SK-N-SH (cell line): Measurements from ENCODE around the gene IGF2R. TPM values are rescaled to one million over a fixed set of nuclear protein-coding genes. Genes with fewer than 3 reads are reported as not detected.

Experiments used
- CTCF ChIA-PET: fragments of 300-600, 350-600 bp; formaldehyde crosslinking; extraction: SDS; loops from one replicate; lab custom pipeline; 2021; lab: Yijun Ruan, JAX
- POLR2A ChIA-PET: fragments of 350-600 bp; sonication (Branson Sonifier 250); formaldehyde crosslinking; extraction: SDS; loops from one replicate; lab custom pipeline; 2020; ENCODE audit warnings: antibody characterized with exemption, inconsistent platforms; lab: Yijun Ruan, JAX
- DNase-seq: peaks from one replicate; pipeline ENCODE4 v3.0.0; 2012
- H2AFZ ChIP-seq: fragments of 200-600 bp; sonication (generic); 2 replicates; pipeline ENCODE4 v1.8.1; 2016; ENCODE audit warnings: antibody characterized with exemption, mild to moderate bottlenecking, low read depth
- H3F3A ChIP-seq: fragments of 200-600 bp; sonication (generic); replicated peaks from 2 replicates; pipeline ENCODE3; 2016; ENCODE audit warnings: antibody characterized with exemption, mild to moderate bottlenecking; ENCODE audit not compliant: insufficient read depth
- H3K27ac ChIP-seq, 2 experiments: fragments of 200-500 bp in 1 of 2; fragments of 200-600 bp in 1 of 2; sonication (Bioruptor generic) in 1 of 2; sonication (generic), shearing (Covaris generic) in 1 of 2; 2 replicates each; pipeline versions ENCODE4 v1.5.1 to v1.6.1; 2014 to 2016; ENCODE audit warnings: low read depth in 2 of 2, inconsistent platforms in 1 of 2, low read length in 1 of 2, mild to moderate bottlenecking in 1 of 2, mixed read lengths in 1 of 2
- H3K27me3 ChIP-seq: fragments of 200-600 bp; sonication (generic), shearing (Covaris generic); 2 replicates; pipeline ENCODE4 v1.6.1; 2016; ENCODE audit warnings: mixed run types; ENCODE audit not compliant: insufficient read depth
- H3K36me3 ChIP-seq, 2 experiments: fragments of 200-500 bp in 1 of 2; fragments of 200-600 bp in 1 of 2; sonication (Bioruptor generic) in 1 of 2; sonication (generic) in 1 of 2; replicated peaks in 1 of 2; 2 replicates each; pipeline versions ENCODE3 to v1.5.1; 2014 to 2016; ENCODE audit warnings: low read length in 1 of 2, mild to moderate bottlenecking in 1 of 2; ENCODE audit not compliant: insufficient read depth in 2 of 2, control insufficient read depth in 1 of 2
- H3K4me1 ChIP-seq, 2 experiments: fragments of 200-500 bp in 1 of 2; fragments of 200-600 bp in 1 of 2; sonication (Bioruptor generic) in 1 of 2; sonication (generic), shearing (Covaris generic) in 1 of 2; 2 replicates each; pipeline versions ENCODE4 v1.5.1 to v1.6.1; 2014 to 2016; ENCODE audit warnings: low read depth in 1 of 2, low read length in 1 of 2, mixed run types in 1 of 2; ENCODE audit not compliant: insufficient read depth in 2 of 2, control insufficient read depth in 1 of 2
- H3K4me2 ChIP-seq: fragments of 200-600 bp; sonication (generic), shearing (Covaris generic); 2 replicates; pipeline ENCODE4 v1.6.1; 2017; ENCODE audit warnings: mixed run types
- H3K4me3 ChIP-seq, 2 experiments: fragments of 200-500 bp in 1 of 2; fragments of 200-600 bp in 1 of 2; sonication (Bioruptor generic) in 1 of 2; sonication (generic), shearing (Covaris generic) in 1 of 2; 2 replicates each; pipeline versions ENCODE4 v1.5.1 to v1.8.1; 2014 to 2016; ENCODE audit warnings: low read depth in 2 of 2, inconsistent platforms in 1 of 2, low read length in 1 of 2, mild to moderate bottlenecking in 1 of 2, mixed read lengths in 1 of 2, moderate library complexity in 1 of 2
- H3K79me2 ChIP-seq: fragments of 200-600 bp; sonication (generic); 2 replicates; pipeline ENCODE4 v1.8.1; 2017; ENCODE audit warnings: mild to moderate bottlenecking; ENCODE audit not compliant: insufficient read depth
- H3K9ac ChIP-seq: fragments of 200-600 bp; sonication (generic); 2 replicates; pipeline ENCODE4 v1.6.1; 2017; ENCODE audit warnings: mixed run types
- H3K9me2 ChIP-seq: fragments of 200-600 bp; sonication (generic); 2 replicates; pipeline ENCODE4 v1.6.1; 2017; ENCODE audit warnings: mixed run types
- H3K9me3 ChIP-seq: fragments of 200-600 bp; sonication (generic); 2 replicates; pipeline ENCODE4 v1.6.1; 2017; ENCODE audit warnings: mixed run types, mild to moderate bottlenecking, moderate library complexity
- H4K20me1 ChIP-seq: fragments of 200-600 bp; sonication (generic); 2 replicates; pipeline ENCODE4 v1.6.1; 2017; ENCODE audit warnings: mild to moderate bottlenecking, mixed run types; ENCODE audit not compliant: insufficient read depth
- EZH2phosphoT487 ChIP-seq: fragments of 200-600 bp; sonication (generic); IDR thresholded peaks from 2 replicates; pipeline ENCODE4 v1.6.1; 2017; ENCODE audit warnings: low read depth, mixed run types, mild to moderate bottlenecking, antibody characterized with exemption, moderate library complexity, borderline replicate concordance
- JUND ChIP-seq: IDR thresholded peaks from 2 replicates; pipeline ENCODE4 v1.4.0; 2012
- RAD21 ChIP-seq: IDR thresholded peaks from 2 replicates; pipeline ENCODE4 v1.6.1; 2012; ENCODE audit warnings: mild to moderate bottlenecking, low read length
- SIN3A ChIP-seq: IDR thresholded peaks from 2 replicates; pipeline ENCODE4 v1.6.1; 2012; ENCODE audit warnings: low read depth, mild to moderate bottlenecking, low read length, moderate library complexity, borderline replicate concordance
- TCF12 ChIP-seq: IDR thresholded peaks from 2 replicates; pipeline ENCODE4 v1.4.0; 2012
- WGBS: methylation state at CpG from one replicate; pipeline ENCODE4 v1.1.6; 2017; ENCODE audit warnings: low lambda C conversion rate; 5-methylcytosine and 5-hydroxymethylcytosine counted together
- polyA plus RNA-seq, 3 experiments: library from polyadenylated mRNA; depleted of rRNA; stranded (reverse); fragments of >200 nt; gene quantifications; 2 replicates each; pipeline ENCODE4 v1.2.3, GENCODE V29; 2012
- TF ChIP-seq, protein P1 (sequence below): fragments of 200-600 bp; sonication (generic); IDR thresholded peaks from 2 replicates; pipeline ENCODE4 v1.6.1; 2017; ENCODE audit warnings: antibody characterized with exemption, mild to moderate bottlenecking, moderate library complexity
- TF ChIP-seq, protein P2 (sequence below): fragments of 150-350 bp; IDR thresholded peaks from 2 replicates; pipeline ENCODE4 v1.6.1; 2017; ENCODE audit warnings: antibody characterized with exemption, low read length, low read depth, borderline replicate concordance
- TF ChIP-seq, protein P3 (sequence below): IDR thresholded peaks from 2 replicates; pipeline ENCODE4 v1.4.0; 2012; ENCODE audit warnings: low read depth, borderline replicate concordance

The IGF2R gene
- polyA plus RNA-seq, 1 of the 3 experiments (the other 2 are of a cell fraction): 45.0 TPM

DNA sequence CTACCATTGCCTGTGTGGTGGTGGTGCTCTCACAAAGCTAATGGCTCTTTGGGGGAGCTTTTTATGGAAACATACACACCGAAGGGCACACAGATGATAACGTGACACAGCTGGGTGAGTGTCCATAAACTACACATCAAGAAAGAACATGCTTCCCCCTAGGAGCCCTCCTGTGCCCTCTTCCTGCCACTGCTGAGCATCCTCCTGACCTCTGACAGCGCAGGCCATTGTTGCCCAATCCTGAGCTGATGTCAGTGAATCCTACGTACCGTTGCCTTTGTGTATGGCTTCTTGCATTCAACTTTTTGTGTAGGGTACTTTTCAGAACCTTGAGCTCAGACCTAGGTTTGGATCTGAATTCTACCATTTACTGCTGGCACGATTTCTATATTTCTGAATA is 86.9 kb downstream of the IGF2R start:
- WGBS: 81% methylated on average over 5 of the region's 6 CpGs
- TF ChIP-seq RAD21 (no peak), JUND (no peak), TCF12 (no peak), EZH2phosphoT487 (no peak)
- TF ChIP-seq, protein P1, sequence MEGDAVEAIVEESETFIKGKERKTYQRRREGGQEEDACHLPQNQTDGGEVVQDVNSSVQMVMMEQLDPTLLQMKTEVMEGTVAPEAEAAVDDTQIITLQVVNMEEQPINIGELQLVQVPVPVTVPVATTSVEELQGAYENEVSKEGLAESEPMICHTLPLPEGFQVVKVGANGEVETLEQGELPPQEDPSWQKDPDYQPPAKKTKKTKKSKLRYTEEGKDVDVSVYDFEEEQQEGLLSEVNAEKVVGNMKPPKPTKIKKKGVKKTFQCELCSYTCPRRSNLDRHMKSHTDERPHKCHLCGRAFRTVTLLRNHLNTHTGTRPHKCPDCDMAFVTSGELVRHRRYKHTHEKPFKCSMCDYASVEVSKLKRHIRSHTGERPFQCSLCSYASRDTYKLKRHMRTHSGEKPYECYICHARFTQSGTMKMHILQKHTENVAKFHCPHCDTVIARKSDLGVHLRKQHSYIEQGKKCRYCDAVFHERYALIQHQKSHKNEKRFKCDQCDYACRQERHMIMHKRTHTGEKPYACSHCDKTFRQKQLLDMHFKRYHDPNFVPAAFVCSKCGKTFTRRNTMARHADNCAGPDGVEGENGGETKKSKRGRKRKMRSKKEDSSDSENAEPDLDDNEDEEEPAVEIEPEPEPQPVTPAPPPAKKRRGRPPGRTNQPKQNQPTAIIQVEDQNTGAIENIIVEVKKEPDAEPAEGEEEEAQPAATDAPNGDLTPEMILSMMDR: no peak
- TF ChIP-seq, protein P2, sequence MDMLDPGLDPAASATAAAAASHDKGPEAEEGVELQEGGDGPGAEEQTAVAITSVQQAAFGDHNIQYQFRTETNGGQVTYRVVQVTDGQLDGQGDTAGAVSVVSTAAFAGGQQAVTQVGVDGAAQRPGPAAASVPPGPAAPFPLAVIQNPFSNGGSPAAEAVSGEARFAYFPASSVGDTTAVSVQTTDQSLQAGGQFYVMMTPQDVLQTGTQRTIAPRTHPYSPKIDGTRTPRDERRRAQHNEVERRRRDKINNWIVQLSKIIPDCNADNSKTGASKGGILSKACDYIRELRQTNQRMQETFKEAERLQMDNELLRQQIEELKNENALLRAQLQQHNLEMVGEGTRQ: no peak
- TF ChIP-seq, protein P3, sequence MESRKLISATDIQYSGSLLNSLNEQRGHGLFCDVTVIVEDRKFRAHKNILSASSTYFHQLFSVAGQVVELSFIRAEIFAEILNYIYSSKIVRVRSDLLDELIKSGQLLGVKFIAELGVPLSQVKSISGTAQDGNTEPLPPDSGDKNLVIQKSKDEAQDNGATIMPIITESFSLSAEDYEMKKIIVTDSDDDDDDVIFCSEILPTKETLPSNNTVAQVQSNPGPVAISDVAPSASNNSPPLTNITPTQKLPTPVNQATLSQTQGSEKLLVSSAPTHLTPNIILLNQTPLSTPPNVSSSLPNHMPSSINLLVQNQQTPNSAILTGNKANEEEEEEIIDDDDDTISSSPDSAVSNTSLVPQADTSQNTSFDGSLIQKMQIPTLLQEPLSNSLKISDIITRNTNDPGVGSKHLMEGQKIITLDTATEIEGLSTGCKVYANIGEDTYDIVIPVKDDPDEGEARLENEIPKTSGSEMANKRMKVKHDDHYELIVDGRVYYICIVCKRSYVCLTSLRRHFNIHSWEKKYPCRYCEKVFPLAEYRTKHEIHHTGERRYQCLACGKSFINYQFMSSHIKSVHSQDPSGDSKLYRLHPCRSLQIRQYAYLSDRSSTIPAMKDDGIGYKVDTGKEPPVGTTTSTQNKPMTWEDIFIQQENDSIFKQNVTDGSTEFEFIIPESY: no peak
- ChIA-PET POLR2A (no interaction called here), CTCF (interaction anchor here (1.0 kb wide), 1 partner anchor 33 kb away, joined by 4 read pairs; no protein-coding TSS in a partner anchor)
- H3K79me2 ChIP-seq: no peaks in the 10 kb centered on the region
- H3K4me3 ChIP-seq: no peak overlapping the region
- H2AFZ ChIP-seq: no peak overlapping the region
- no peak overlapping the region for H3K9ac ChIP-seq
- H3K9me2 ChIP-seq: no peaks in the 10 kb centered on the region
- peaks cover 45 to 72% of the 10 kb centered on the region in 2 experiments for H3K36me3 ChIP-seq
- no peaks in the 10 kb centered on the region for H3F3A ChIP-seq
- H3K4me2 ChIP-seq: no peak overlapping the region
- no peak overlapping the region for H3K27ac ChIP-seq
- DNase-seq: no peak
- H3K4me1 ChIP-seq: no peaks in the 10 kb centered on the region
- no peaks in the 10 kb centered on the region for H3K9me3 ChIP-seq
- no peaks in the 10 kb centered on the region for H4K20me1 ChIP-seq
- no peaks in the 10 kb centered on the region for H3K27me3 ChIP-seq

DNA sequence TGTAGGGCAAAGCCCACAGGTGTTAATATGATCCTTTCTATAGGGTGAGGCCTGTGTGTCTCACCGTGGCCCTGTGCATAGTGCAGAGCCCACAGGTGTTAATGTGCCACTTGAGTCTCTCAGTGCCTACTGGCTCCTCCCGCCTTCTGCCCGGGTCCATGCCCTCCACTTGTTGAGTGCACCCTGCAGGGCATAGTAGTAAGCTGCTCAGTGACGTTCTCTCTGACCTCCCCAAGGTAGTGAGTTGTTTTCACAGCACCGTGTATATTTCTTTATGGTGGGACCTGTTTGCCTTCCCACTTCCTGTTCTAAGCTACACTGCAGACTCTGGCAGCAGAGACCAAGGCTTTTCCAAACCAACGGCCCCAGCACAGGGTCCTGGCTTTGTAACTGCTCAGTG is 88.2 kb downstream of the IGF2R start:
- no peak overlapping the region for H3K4me3 ChIP-seq
- H3K79me2 ChIP-seq: no peaks in the 10 kb centered on the region
- ChIA-PET POLR2A (no interaction called here), CTCF (no interaction called here)
- peaks cover 39 to 74% of the 10 kb centered on the region in 2 experiments for H3K36me3 ChIP-seq
- no peaks in the 10 kb centered on the region for H3K9me3 ChIP-seq
- TF ChIP-seq RAD21: no peak
- TF ChIP-seq SIN3A: no peak
- TF ChIP-seq, protein P3: no peak
- H3K4me2 ChIP-seq: no peak overlapping the region
- no peaks in the 10 kb centered on the region for H3K9me2 ChIP-seq
- no peaks in the 10 kb centered on the region for H3F3A ChIP-seq
- H3K27me3 ChIP-seq: no peaks in the 10 kb centered on the region
- H4K20me1 ChIP-seq: no peaks in the 10 kb centered on the region
- no peak overlapping the region for H2AFZ ChIP-seq
- H3K9ac ChIP-seq: no peak overlapping the region
- no peak for DNase-seq
- H3K4me1 ChIP-seq: no peaks in the 10 kb centered on the region
- H3K27ac ChIP-seq: no peak overlapping the region
- 63% methylated on average over 3 of the region's 6 CpGs for WGBS
